ENCODE data around the gene RNF152. TPM values are rescaled to one million over a fixed set of nuclear protein-coding genes. Genes with fewer than 3 reads are reported as not detected.

RNF152 gene
- total RNA-seq, 1 donor from 2014 or later: 137 TPM

DNA sequence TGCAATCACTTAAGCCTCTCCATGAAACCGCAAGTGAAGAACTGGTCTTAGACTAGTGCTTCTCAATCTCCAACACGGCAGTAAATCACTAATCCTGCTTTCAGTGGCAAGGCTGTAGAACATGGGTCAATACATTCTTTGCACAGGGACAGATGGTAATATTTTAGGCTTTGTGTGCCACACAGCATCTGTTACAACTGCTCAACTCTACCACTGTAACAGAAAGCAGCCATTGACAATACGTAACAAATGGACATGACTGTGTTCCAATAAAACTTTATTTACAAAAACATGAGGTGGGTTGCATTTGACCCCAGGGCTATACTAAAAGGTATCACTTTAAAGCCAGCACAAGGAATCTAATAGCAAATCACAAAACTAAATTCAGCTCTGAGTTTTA lies 51.1 kb downstream of the RNF152 start:
- DNase-seq (ENCODE audit: low spot score): no peak
- H3K9me3 Mint-ChIP-seq (ENCODE audit: low read depth): no peaks in the 10 kb centered on the region
- H3K27ac Mint-ChIP-seq (ENCODE audit: unreplicated experiment): no peak overlapping the region
- H3K27me3 Mint-ChIP-seq (ENCODE audit: low read depth): no peaks in the 10 kb centered on the region
- TF ChIP-seq, protein P1, sequence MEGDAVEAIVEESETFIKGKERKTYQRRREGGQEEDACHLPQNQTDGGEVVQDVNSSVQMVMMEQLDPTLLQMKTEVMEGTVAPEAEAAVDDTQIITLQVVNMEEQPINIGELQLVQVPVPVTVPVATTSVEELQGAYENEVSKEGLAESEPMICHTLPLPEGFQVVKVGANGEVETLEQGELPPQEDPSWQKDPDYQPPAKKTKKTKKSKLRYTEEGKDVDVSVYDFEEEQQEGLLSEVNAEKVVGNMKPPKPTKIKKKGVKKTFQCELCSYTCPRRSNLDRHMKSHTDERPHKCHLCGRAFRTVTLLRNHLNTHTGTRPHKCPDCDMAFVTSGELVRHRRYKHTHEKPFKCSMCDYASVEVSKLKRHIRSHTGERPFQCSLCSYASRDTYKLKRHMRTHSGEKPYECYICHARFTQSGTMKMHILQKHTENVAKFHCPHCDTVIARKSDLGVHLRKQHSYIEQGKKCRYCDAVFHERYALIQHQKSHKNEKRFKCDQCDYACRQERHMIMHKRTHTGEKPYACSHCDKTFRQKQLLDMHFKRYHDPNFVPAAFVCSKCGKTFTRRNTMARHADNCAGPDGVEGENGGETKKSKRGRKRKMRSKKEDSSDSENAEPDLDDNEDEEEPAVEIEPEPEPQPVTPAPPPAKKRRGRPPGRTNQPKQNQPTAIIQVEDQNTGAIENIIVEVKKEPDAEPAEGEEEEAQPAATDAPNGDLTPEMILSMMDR (IDR thresholded peaks at IDR 0.05): no peak
- peaks cover 76% of the 10 kb centered on the region for H3K4me1 Mint-ChIP-seq (ENCODE audit: low read depth)
- H3K36me3 Mint-ChIP-seq (ENCODE audit: low read depth): peaks cover 24% of the 10 kb centered on the region
- no peak overlapping the region for H3K4me3 Mint-ChIP-seq (ENCODE audit: unreplicated experiment)

DNA sequence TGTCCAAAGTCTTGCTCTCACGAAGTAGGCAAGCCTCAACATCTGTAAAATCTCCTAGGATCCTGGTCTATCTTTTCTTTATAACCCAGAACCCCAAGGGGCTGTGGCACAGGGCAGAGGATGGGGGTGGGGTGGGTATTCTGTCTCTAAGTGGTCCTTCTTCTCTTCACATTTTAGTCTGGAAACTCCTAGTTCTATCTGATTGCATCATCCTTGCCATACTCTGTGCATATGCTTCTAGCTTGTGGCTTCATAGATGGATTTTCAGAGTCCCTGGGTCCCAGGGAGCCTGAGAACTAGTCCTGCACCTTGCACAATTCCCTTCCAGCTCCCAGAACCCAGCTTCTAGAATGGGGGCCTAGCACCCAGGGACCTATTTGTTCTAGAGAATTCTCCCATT lies 52.5 kb downstream of the RNF152 start:
- no peaks in the 10 kb centered on the region for H3K9me3 Mint-ChIP-seq (ENCODE audit: low read depth)
- no peaks in the 10 kb centered on the region for H3K27me3 Mint-ChIP-seq (ENCODE audit: low read depth)
- TF ChIP-seq, protein P1 (IDR thresholded peaks at IDR 0.05): no peak
- H3K4me3 Mint-ChIP-seq (ENCODE audit: unreplicated experiment): no peak overlapping the region
- H3K36me3 Mint-ChIP-seq (ENCODE audit: low read depth): peaks cover 17% of the 10 kb centered on the region
- no peak for DNase-seq (ENCODE audit: low spot score)
- peaks cover 70% of the 10 kb centered on the region for H3K4me1 Mint-ChIP-seq (ENCODE audit: low read depth)
- H3K27ac Mint-ChIP-seq (ENCODE audit: unreplicated experiment): peak overlapping the region; percentile 59

DNA sequence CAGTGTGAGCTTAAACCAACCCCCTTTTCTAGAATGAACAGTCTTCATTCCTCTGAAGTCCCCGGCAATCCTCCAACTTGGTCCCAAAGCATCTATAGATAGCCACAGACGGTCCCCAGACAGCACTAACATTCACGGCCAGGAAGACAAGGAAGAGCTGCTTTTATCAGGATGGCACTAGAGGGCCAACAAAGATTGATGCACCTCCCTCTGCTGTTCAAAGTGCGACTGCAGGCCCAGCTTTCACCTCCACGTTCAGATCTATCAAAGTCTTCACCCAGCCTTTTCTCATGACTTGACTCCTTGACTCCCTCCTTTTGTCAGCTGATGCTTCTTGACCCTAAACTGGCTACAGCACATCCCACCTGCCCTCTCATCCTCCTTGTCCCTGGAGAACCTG lies 54.3 kb downstream of the RNF152 start:
- peaks cover 18% of the 10 kb centered on the region for H3K36me3 Mint-ChIP-seq (ENCODE audit: low read depth)
- H3K27me3 Mint-ChIP-seq (ENCODE audit: low read depth): no peaks in the 10 kb centered on the region

DNA sequence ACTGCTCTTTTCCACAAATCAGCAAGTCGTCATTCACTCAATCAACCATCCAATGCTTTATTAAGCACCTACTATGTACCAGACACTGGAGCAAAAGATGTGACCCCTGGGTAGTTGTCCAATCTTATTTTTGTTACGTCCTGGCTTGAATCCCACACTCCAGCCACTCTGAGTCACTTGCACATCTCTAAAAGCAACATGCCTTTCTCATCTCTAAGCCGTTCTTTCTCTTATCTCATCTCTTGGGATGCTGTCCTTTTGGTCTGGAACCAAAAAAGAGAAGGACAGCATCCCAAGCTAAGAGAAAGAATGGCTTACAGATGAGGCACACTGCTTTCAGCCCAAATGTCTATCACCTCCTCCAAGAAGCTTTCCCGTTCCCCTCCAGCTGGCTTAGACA lies 58.8 kb downstream of the RNF152 start:
- DNase-seq (ENCODE audit: low spot score): no peak
- Mint-ChIP-seq H3K27me3 (ENCODE audit: low read depth) (no peaks in the 10 kb centered on the region), H3K4me1 (ENCODE audit: low read depth) (peaks cover 76% of the 10 kb centered on the region), H3K4me3 (ENCODE audit: unreplicated experiment) (no peak overlapping the region), H3K36me3 (ENCODE audit: low read depth) (peaks cover 19% of the 10 kb centered on the region), H3K9me3 (ENCODE audit: low read depth) (no peaks in the 10 kb centered on the region), H3K27ac (ENCODE audit: unreplicated experiment) (peak overlapping the region; percentile 34)
- TF ChIP-seq, protein P1 (IDR thresholded peaks at IDR 0.05): no peak

More for the DNA sequence above, 54.3 kb downstream of the RNF152 start:
- Mint-ChIP-seq H3K27ac (ENCODE audit: unreplicated experiment) (peak overlapping the region; percentile 38), H3K4me3 (ENCODE audit: unreplicated experiment) (no peak overlapping the region), H3K4me1 (ENCODE audit: low read depth) (peaks cover 76% of the 10 kb centered on the region), H3K9me3 (ENCODE audit: low read depth) (no peaks in the 10 kb centered on the region)
- no peak for DNase-seq (ENCODE audit: low spot score)
- TF ChIP-seq, protein P1 (IDR thresholded peaks at IDR 0.05): no peak

DNA sequence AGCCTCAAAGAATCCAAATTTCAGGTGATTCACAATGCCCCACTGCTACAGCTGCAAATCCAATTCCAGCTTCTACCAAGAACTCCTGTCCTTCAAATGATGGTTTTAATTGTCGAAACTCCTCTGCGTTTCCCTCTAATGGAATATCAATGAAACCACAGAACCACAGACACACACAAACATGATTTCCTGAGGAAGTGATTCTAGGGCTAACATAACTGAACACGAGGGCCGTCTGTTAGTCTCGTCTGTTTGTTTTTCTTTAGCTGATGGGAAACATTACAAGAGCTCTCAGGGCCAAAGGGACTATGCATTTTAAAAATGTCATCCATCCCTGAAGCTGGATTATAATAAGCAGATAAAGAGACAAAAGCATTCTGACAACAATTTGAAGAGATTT lies 59.4 kb downstream of the RNF152 start:
- Mint-ChIP-seq H3K4me3 (ENCODE audit: unreplicated experiment) (no peak overlapping the region), H3K9me3 (ENCODE audit: low read depth) (no peaks in the 10 kb centered on the region), H3K27ac (ENCODE audit: unreplicated experiment) (peak overlapping the region; percentile 34), H3K4me1 (ENCODE audit: low read depth) (peaks cover 76% of the 10 kb centered on the region), H3K27me3 (ENCODE audit: low read depth) (no peaks in the 10 kb centered on the region), H3K36me3 (ENCODE audit: low read depth) (peaks cover 16% of the 10 kb centered on the region)
- DNase-seq (ENCODE audit: low spot score): no peak
- TF ChIP-seq, protein P1 (IDR thresholded peaks at IDR 0.05): no peak

All from chondrocyte (in vitro differentiated cells).